Sigmoid colon (tissue), 7 donors: ENCODE measurements around the gene SBSN. TPM values are rescaled to one million over a fixed set of nuclear protein-coding genes. Genes with fewer than 3 reads are reported as not detected.
A peak's percentile ranks its signal among the peaks of the same experiment; 100 is the strongest.

Experiments
- DNase-seq: peaks from one replicate; pipeline ENCODE4 v3.0.0-alpha.2; 2019
- H3K27ac ChIP-seq, 4 donors: fragments of 200-600 bp; sonication (generic); one replicate each; pipeline ENCODE4 v1.5.1; 2016 to 2019; ENCODE audit warnings: mild to moderate bottlenecking in 1 of 4
- H3K27me3 ChIP-seq, 3 donors: fragments of 200-600 bp; sonication (generic); one replicate each; pipeline ENCODE4 v1.5.1; 2019; ENCODE audit warnings: mild to moderate bottlenecking in 1 of 3
- H3K36me3 ChIP-seq, 4 donors: fragments of 200-600 bp; sonication (generic); one replicate each; pipeline ENCODE4 v1.5.1; 2016 to 2019
- H3K4me1 ChIP-seq, 4 donors: fragments of 200-600 bp; sonication (generic); one replicate each; pipeline ENCODE4 v1.5.1; 2017 to 2019
- H3K4me3 ChIP-seq, 4 donors: fragments of 200-600 bp; sonication (generic); one replicate each; pipeline ENCODE4 v1.5.1; 2017 to 2019; ENCODE audit warnings: mild to moderate bottlenecking in 2 of 4, moderate library complexity in 1 of 4
- H3K9me3 ChIP-seq, 4 donors: fragments of 200-600 bp in 3 of 4; sonication (generic) in 3 of 4; one replicate each; pipeline versions ENCODE4 v1.5.1 to v1.6.1; 2013 to 2019
- EP300 ChIP-seq, 4 donors: sonication (generic); formaldehyde crosslinking; IDR thresholded peaks; one replicate each; pipeline ENCODE4 v1.6.1; 2017; ENCODE audit warnings: antibody characterized with exemption in 4 of 4
- POLR2A ChIP-seq, 2 donors: fragments of 450-650 bp; IDR thresholded peaks; one replicate each; pipeline ENCODE4 v1.6.1; 2016; ENCODE audit warnings: antibody characterized with exemption in 2 of 2, mild to moderate bottlenecking in 2 of 2, moderate library complexity in 2 of 2
- POLR2AphosphoS5 ChIP-seq, 4 donors: sonication (generic); formaldehyde crosslinking; IDR thresholded peaks; one replicate each; pipeline ENCODE4 v1.6.1; 2017; ENCODE audit warnings: antibody characterized with exemption in 4 of 4
- WGBS, 2 donors: extraction: QIAGEN DNeasy Blood & Tissue Kit; methylation state at CpG; one replicate each; pipeline ENCODE4 v1.1.7; 2013; 5-methylcytosine and 5-hydroxymethylcytosine counted together
- intact Hi-C: fragments of 100-400 bp; cut with DNase I; formaldehyde crosslinking; loops from one replicate; pipeline ENCODE4 v1.15.1; 2023
- polyA plus RNA-seq, 3 donors: library from polyadenylated mRNA; stranded (reverse); fragments of 200-250 nt; gene quantifications; one replicate each; pipeline ENCODE4 v1.2.3, GENCODE V29; 2013
- total RNA-seq, 4 donors: library from RNA; depleted of rRNA; stranded (reverse); fragments of >200 nt; gene quantifications; one replicate each; pipeline ENCODE4 v1.1.0, GENCODE V29; 2016
- TF ChIP-seq, protein P1 (sequence below), 4 experiments: fragments of 450-650 bp in 3 of 4; fragments of 200-600 bp in 1 of 4; IDR thresholded peaks; one replicate each; pipeline ENCODE4 v1.5.1; 2016 to 2019; ENCODE audit warnings: antibody characterized with exemption in 4 of 4, mild to moderate bottlenecking in 3 of 4, moderate library complexity in 2 of 4
- donor health status: healthy with polysubstance abuse.
- donor health status: Bipolar disorder and iron deficiency.
- donor health status: healthy.

Gene SBSN
- total and polyA plus RNA-seq, 7 donors = 0.17 to 1.2 TPM; not detected in 5

DNA sequence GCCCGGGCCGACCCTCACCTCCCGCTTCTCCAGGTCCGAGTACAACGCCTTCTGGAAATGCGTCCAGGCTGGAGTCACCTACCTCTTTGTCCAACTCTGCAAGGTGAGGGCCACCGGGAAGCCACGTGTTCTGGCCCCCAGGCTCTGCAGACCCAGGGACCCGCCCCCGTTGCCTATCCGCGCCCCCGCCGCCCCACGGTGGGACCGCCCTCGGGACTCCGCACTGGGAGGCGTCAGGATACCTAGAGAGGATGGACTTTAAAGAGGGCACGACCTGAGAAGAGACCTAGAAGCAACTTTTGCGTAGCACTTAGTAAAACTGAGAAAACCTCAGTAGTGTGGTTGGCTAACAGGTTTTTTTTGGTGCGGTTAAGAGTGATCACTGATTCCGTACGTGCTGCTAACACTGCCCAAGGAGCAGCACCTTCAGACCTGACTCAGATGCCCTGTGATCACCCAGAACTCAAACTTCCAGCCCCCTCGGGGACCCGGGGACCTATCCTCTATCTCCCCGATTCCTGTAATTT lies 17.8 kb upstream of the SBSN start:
- Histone ChIP-seq H3K4me1 (peaks cover 0 to 29% (median 26%) of the 10 kb centered on the region in 4 donors), H3K36me3 (peaks cover 0 to 16% (median 0%) of the 10 kb centered on the region in 4 donors), H3K9me3 (no peaks in the 10 kb centered on the region), H3K4me3 (peak overlapping the region; percentile 68 to 97 (median 90)), H3K27me3 (no peaks in the 10 kb centered on the region), H3K27ac (peak overlapping the region; percentile 79 to 90 (median 88))
- 2% methylated on average over 27 of the region's 27 CpGs for WGBS, 2 donors
- TF ChIP-seq EP300 (IDR thresholded peaks at IDR 0.05) = no peak
- no peak for TF ChIP-seq POLR2A (IDR thresholded peaks at IDR 0.05)
- TF ChIP-seq, protein P1, sequence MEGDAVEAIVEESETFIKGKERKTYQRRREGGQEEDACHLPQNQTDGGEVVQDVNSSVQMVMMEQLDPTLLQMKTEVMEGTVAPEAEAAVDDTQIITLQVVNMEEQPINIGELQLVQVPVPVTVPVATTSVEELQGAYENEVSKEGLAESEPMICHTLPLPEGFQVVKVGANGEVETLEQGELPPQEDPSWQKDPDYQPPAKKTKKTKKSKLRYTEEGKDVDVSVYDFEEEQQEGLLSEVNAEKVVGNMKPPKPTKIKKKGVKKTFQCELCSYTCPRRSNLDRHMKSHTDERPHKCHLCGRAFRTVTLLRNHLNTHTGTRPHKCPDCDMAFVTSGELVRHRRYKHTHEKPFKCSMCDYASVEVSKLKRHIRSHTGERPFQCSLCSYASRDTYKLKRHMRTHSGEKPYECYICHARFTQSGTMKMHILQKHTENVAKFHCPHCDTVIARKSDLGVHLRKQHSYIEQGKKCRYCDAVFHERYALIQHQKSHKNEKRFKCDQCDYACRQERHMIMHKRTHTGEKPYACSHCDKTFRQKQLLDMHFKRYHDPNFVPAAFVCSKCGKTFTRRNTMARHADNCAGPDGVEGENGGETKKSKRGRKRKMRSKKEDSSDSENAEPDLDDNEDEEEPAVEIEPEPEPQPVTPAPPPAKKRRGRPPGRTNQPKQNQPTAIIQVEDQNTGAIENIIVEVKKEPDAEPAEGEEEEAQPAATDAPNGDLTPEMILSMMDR (IDR thresholded peaks at IDR 0.05) = no peak
- TF ChIP-seq POLR2AphosphoS5 (IDR thresholded peaks at IDR 0.05) = no peak
- DNase-seq = peak; percentile 70
- intact Hi-C loops = loop anchor here (1.0 to 5.0 kb wide), 4 partner anchors 66 to 171 kb away; partner anchors contain the start of genes COX6B1, HAUS5 and RBM42

DNA sequence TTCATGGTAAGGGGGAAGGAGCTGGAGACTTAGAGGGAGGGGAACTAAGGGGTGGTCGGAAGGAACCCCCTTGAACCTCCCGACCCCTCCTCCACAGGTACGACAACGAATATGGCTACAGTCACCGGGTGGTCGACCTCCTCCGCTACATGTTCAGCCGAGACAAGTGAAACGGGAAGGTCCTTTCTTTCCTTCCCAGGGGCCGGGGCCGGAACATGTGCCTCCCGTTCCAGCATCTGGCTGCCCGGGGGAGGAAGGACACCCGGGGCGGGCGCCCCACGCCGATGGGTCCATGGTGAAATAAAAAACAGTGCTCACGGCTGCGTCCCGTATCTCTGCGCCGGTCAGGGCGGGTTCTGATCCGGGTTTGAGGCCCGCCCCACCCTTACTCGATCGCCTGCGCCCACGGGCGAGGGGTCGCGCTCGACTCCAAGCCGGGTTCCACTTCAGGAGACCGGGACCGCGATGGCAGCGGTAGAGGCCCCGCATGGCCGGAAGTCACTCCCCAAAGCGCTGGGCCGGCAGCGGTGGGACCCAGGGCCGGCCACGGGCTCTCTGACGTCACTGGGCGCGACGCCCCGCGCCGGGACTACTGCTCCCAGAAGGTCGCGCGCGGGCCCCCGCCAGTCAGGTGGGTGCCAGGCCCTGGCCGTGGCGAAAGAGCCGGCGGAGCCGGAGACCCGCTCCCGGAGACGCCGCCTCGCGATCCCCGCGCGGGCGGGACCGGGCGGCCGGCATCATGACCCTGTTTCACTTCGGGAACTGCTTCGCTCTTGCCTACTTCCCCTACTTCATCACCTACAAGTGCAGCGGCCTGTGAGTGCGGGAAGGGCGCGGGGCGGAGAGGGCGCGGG lies 17.1 kb upstream of the SBSN start, which contains the start of gene TMEM147:
Gene TMEM147, plus strand, starts transcription at position 626 of the 854 bp plus-strand sequence. Its CDS starts 114 bp downstream, at position 740.
- H3K27ac ChIP-seq = peak within 1 kb of the TSS; percentile 79 to 90 (median 88)
- peak within 1 kb of the TSS; percentile 68 to 97 (median 90) for H3K4me3 ChIP-seq
- WGBS, 2 donors = 0 to 1% methylated on average over 85 of the region's 85 CpGs
- H3K4me1 ChIP-seq = peaks cover 0 to 29% (median 26%) of the 10 kb centered on the region in 4 donors
- TF ChIP-seq POLR2AphosphoS5 (IDR thresholded peaks at IDR 0.05) (peak; percentile 50 to 77 (median 70)), POLR2A (IDR thresholded peaks at IDR 0.05) (peak in 1 of 2 donors; percentile 23), EP300 (IDR thresholded peaks at IDR 0.05) (peak in 1 of 4 donors; percentile 59)
- TF ChIP-seq, protein P1 (IDR thresholded peaks at IDR 0.05) = no peak
- peaks cover 0 to 16% (median 0%) of the 10 kb centered on the region in 4 donors for H3K36me3 ChIP-seq
- no peaks in the 10 kb centered on the region for H3K9me3 ChIP-seq
- no peaks in the 10 kb centered on the region for H3K27me3 ChIP-seq
- intact Hi-C loops = loop anchor here (1.0 to 5.0 kb wide), 4 partner anchors 67 to 172 kb away; partner anchors contain the start of genes COX6B1, HAUS5 and RBM42
- DNase-seq = peak; percentile 96

DNA sequence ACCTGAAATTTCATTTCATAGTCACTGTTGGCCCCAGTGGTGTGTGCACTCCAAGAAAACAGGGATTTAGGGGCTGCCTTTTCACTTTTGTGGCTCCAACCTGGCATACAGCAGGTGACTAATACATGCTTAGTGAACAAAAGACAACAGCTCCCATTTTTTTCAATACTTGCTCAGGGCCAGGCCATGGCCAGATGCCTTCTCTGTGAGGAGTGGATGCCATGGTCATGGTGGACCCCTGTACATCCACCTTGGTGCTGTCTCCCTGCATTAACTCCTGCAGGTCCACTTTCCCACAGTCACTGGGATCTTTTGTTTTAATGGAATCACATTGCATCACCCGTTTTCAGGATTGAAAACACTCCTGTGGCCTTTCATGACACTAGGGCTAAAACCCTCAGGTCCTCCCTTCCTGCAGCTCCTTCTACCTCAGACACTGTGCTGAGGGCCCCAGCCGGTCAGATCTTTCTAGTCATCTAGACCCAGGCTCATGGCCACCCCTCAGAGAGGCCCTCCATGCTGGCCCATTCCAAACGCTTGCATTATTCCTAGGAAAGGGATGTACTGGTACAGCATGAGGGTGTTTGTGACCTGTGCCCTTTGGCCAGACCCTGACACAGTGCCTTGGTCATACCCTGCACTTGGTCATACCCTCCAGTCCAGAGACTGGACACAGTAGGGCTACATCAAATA lies 16.1 kb upstream of the SBSN start:
- Histone ChIP-seq H3K27me3 (no peaks in the 10 kb centered on the region), H3K4me3 (peak overlapping the region in 3 of 4 donors; percentile 68 to 97 (median 91)), H3K36me3 (peaks cover 0 to 16% (median 0%) of the 10 kb centered on the region in 4 donors), H3K9me3 (no peaks in the 10 kb centered on the region), H3K27ac (peak overlapping the region in 2 of 4 donors; percentile 87 to 89), H3K4me1 (peaks cover 0 to 29% (median 26%) of the 10 kb centered on the region in 4 donors)
- intact Hi-C loops = no loop called here
- no peak for TF ChIP-seq POLR2AphosphoS5 (IDR thresholded peaks at IDR 0.05)
- TF ChIP-seq, protein P1 (IDR thresholded peaks at IDR 0.05) = no peak
- no peak for TF ChIP-seq EP300 (IDR thresholded peaks at IDR 0.05)
- no peak for TF ChIP-seq POLR2A (IDR thresholded peaks at IDR 0.05)
- WGBS, 2 donors = 82 to 86% methylated on average over 3 of the region's 3 CpGs
- DNase-seq = no peak

DNA sequence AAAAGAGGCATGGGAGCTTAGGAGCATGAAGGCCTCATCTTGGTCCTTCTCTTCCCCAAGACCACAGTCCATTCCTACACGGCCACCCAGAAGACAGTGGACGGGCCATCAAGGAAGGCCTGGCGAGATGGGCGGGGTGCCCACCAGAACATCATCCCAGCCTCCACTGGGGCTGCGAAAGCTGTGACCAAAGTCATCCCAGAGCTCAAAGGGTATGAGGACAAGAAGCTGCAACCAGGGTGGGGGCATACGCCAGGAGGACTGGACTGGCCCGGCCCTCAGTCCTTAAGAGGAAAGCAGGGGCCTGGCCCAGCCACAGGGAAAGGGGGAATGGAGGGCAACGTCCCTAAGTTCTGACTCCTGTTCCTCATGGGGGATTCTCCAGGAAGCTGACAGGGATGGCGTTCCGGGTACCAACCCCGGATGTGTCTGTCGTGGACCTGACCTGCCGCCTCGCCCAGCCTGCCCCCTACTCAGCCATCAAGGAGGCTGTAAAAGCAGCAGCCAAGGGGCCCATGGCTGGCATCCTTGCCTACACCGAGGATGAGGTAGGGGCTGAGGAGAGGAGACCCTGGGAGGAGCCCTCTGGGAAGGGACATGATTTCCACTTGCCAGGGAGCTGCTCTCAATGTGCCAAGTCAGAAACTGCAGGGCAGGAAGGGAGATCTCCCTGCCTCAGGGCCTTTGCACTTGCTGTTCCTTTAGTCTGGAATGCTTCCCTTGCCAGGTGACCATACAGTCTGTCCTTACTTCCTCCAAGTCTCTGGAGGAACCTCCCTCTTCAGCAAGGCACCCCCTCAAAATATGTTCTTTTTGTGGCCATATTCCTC lies 15.4 kb upstream of the SBSN start:
- TF ChIP-seq POLR2A (IDR thresholded peaks at IDR 0.05) (no peak), POLR2AphosphoS5 (IDR thresholded peaks at IDR 0.05) (no peak), EP300 (IDR thresholded peaks at IDR 0.05) (no peak)
- TF ChIP-seq, protein P1 (IDR thresholded peaks at IDR 0.05) = no peak
- no peaks in the 10 kb centered on the region for H3K27me3 ChIP-seq

More for the DNA sequence above, 15.4 kb upstream of the SBSN start:
- intact Hi-C loops = no loop called here
- no peak overlapping the region for H3K4me3 ChIP-seq
- no peak for DNase-seq
- peaks cover 0 to 29% (median 26%) of the 10 kb centered on the region in 4 donors for H3K4me1 ChIP-seq
- 97 to 98% methylated on average over 15 of the region's 15 CpGs for WGBS, 2 donors
- H3K36me3 ChIP-seq = peaks cover 0 to 16% (median 0%) of the 10 kb centered on the region in 4 donors
- H3K27ac ChIP-seq = no peak overlapping the region
- H3K9me3 ChIP-seq = no peaks in the 10 kb centered on the region
